ENCODE data around the gene PDZRN3.

DNA sequence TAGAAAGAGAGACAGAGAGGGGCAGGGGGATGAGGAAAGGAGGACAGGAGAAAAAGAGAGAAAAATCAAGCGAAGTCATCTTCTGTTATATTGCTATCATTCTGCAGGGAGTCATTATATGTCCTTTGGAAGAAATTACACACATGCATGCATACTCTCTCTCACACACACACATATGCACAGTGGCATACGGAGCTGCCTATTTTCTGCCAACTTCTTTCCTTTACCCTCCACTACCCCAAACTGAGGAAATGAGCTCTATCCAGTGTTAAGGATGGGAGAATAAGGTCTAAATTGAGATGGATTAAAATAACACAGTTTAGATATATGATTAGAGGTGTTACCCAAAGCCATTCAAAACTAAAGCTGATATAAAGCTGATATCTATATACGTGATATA lies 48.8 kb downstream of the PDZRN3 start:
- TF ChIP-seq POLR2AphosphoS5 (IDR thresholded peaks at IDR 0.05; ENCODE audit: low read depth, low read length) (no peak), SIN3A (IDR thresholded peaks at IDR 0.05; ENCODE audit: borderline replicate concordance, insufficient read depth, low read length) (no peak), TAF1 (IDR thresholded peaks at IDR 0.05; ENCODE audit: borderline replicate concordance, insufficient read depth, low read length) (no peak)
- TF ChIP-seq, protein P1, sequence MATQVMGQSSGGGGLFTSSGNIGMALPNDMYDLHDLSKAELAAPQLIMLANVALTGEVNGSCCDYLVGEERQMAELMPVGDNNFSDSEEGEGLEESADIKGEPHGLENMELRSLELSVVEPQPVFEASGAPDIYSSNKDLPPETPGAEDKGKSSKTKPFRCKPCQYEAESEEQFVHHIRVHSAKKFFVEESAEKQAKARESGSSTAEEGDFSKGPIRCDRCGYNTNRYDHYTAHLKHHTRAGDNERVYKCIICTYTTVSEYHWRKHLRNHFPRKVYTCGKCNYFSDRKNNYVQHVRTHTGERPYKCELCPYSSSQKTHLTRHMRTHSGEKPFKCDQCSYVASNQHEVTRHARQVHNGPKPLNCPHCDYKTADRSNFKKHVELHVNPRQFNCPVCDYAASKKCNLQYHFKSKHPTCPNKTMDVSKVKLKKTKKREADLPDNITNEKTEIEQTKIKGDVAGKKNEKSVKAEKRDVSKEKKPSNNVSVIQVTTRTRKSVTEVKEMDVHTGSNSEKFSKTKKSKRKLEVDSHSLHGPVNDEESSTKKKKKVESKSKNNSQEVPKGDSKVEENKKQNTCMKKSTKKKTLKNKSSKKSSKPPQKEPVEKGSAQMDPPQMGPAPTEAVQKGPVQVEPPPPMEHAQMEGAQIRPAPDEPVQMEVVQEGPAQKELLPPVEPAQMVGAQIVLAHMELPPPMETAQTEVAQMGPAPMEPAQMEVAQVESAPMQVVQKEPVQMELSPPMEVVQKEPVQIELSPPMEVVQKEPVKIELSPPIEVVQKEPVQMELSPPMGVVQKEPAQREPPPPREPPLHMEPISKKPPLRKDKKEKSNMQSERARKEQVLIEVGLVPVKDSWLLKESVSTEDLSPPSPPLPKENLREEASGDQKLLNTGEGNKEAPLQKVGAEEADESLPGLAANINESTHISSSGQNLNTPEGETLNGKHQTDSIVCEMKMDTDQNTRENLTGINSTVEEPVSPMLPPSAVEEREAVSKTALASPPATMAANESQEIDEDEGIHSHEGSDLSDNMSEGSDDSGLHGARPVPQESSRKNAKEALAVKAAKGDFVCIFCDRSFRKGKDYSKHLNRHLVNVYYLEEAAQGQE (IDR thresholded peaks at IDR 0.05; ENCODE audit: insufficient read depth in 1 of 2, low read depth in 2 of 2, low read length in 2 of 2), result no peak
